ACC112 (cell line): Measurements from ENCODE around the gene EVX1.

ENCODE experiments used
- H2AFZ ChIP-seq: fragments of 200-600 bp; sonication (generic); one replicate; pipeline ENCODE4 v1.6.0; 2017; ENCODE audit warnings: antibody characterized with exemption, low read length; ENCODE audit not compliant: unreplicated experiment
- H3K27ac ChIP-seq: fragments of 200-600 bp; sonication (generic); 2 replicates; pipeline ENCODE4 v1.5.1; 2014; ENCODE audit warnings: low read depth, mild to moderate bottlenecking, antibody characterized with exemption, low read length, moderate library complexity
- H3K27me3 ChIP-seq: fragments of 200-600 bp; sonication (generic); 2 replicates; pipeline ENCODE4 v1.6.1; 2014; ENCODE audit warnings: mild to moderate bottlenecking, antibody characterized with exemption, low read length, moderate library complexity, mixed read lengths; ENCODE audit not compliant: insufficient read depth
- H3K36me3 ChIP-seq: fragments of 200-600 bp; sonication (generic); 2 replicates; pipeline ENCODE4 v1.6.1; 2016; ENCODE audit warnings: mild to moderate bottlenecking, antibody characterized with exemption, low read length, moderate library complexity, mixed read lengths; ENCODE audit not compliant: insufficient read depth
- H3K4me1 ChIP-seq: fragments of 200-600 bp; sonication (generic); one replicate; pipeline ENCODE4 v1.6.1; 2016; ENCODE audit warnings: low read length, mixed read lengths; ENCODE audit not compliant: insufficient read depth, unreplicated experiment, control insufficient read depth
- H3K4me3 ChIP-seq: fragments of 200-600 bp; sonication (generic); 2 replicates; pipeline ENCODE4 v1.5.1; 2014; ENCODE audit warnings: mild to moderate bottlenecking, low read depth, low read length
- H3K79me2 ChIP-seq: fragments of 200-600 bp; sonication (generic); one replicate; pipeline ENCODE4 v1.6.0; 2016; ENCODE audit warnings: low read length; ENCODE audit not compliant: control insufficient read depth, unreplicated experiment, insufficient read depth

EVX1 gene

DNA sequence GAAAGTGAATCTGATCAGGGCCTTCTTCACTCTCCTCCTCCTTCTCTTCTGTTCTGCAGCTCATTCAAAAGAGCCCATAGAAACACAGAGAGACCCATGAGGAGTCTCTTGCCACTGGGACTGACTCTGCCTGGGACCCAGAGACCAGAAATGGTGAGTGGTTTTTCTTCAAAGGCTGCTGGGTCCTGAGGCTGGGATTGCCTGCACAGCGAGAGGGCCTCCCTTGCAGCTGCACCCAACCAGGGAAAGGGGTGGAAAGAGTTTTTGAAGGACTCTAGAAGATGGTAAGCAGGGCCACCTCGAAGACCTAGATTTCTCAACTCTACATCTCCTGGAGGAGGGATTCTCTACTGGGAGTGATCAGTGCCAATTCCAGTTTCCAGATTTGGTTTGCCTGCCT, 27.2 kb upstream of the EVX1 start:
- Histone ChIP-seq H3K4me1 (no peaks in the 10 kb centered on the region), H3K79me2 (no peaks in the 10 kb centered on the region), H3K27me3 (peaks cover 66% of the 10 kb centered on the region), H3K4me3 (no peak overlapping the region), H2AFZ (no peak overlapping the region), H3K36me3 (no peaks in the 10 kb centered on the region), H3K27ac (no peak overlapping the region)

DNA sequence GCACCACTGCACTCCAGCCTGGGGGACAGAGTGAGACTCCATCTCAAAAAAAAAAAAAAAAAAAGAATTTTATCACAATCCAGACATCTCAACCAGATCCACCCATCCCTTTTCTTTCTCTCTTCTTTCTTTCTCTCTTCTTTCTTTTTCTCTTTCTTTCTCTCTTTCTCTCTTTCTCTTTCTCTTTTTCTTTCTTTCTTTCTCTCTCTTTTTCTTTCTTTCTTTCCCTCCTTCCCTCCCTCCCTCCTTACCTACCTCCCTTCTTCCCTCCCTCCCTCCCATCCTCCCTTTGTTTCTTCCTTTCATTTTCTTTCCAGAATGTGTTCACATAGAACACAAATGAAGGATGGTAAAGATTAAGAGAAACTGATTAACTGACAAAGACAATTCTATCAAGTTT, 24.7 kb upstream of the EVX1 start:
- Histone ChIP-seq H3K4me3 (no peak overlapping the region), H3K4me1 (no peaks in the 10 kb centered on the region), H3K27me3 (peaks cover 68% of the 10 kb centered on the region), H3K36me3 (no peaks in the 10 kb centered on the region), H3K79me2 (no peaks in the 10 kb centered on the region), H3K27ac (no peak overlapping the region), H2AFZ (no peak overlapping the region)

GRCh38 chr7:27219821-27220220, 22.8 kb upstream of the EVX1 start:
- H2AFZ ChIP-seq = no peak overlapping the region
- no peaks in the 10 kb centered on the region for H3K79me2 ChIP-seq
- H3K4me1 ChIP-seq = no peaks in the 10 kb centered on the region
- H3K36me3 ChIP-seq = no peaks in the 10 kb centered on the region
- H3K27ac ChIP-seq = no peak overlapping the region
- peaks cover 75% of the 10 kb centered on the region for H3K27me3 ChIP-seq
- no peak overlapping the region for H3K4me3 ChIP-seq

- Histone ChIP-seq H3K27me3 (peaks cover 79% of the 10 kb centered on the region), H3K4me1 (no peaks in the 10 kb centered on the region), H3K36me3 (no peaks in the 10 kb centered on the region), H2AFZ (no peak overlapping the region), H3K27ac (no peak overlapping the region), H3K79me2 (no peaks in the 10 kb centered on the region), H3K4me3 (no peak overlapping the region)
Observed at GRCh38 chr7:27220440-27220955, 22.1 kb upstream of the EVX1 start.

DNA sequence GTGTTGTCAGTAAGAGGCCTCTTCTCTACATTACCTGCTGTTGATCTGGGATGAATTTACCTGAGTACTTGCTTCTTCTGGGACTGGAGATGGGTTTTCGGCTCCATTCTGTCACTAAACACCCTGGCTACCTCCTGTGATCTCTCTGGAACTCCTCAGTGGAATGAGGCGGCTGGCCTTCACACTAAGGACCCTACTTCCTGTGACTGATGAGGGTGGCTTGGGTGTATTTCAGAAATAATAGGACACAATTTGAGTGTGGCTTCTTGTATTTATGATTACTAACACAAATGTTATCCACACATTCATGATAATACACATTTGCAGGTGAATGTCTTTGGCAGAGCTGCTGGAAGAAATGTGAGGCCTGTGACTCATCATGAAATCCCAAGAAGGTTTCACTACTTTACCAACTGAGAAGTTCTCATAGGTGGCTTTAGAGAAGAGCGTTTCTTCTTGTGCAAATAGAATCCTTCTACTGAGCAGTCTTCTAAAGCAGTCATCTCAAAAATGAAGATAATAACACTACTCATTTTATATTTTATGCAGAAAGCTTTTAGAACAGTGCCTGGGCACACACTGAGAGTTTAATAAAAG, 21.3 kb upstream of the EVX1 start:
- H3K79me2 ChIP-seq = no peaks in the 10 kb centered on the region
- H3K36me3 ChIP-seq = no peaks in the 10 kb centered on the region
- H2AFZ ChIP-seq = no peak overlapping the region
- H3K27ac ChIP-seq = no peak overlapping the region
- peaks cover 80% of the 10 kb centered on the region for H3K27me3 ChIP-seq
- no peak overlapping the region for H3K4me3 ChIP-seq
- H3K4me1 ChIP-seq = no peaks in the 10 kb centered on the region

- Histone ChIP-seq H3K36me3 (no peaks in the 10 kb centered on the region), H3K27ac (no peak overlapping the region), H3K4me3 (no peak overlapping the region), H3K79me2 (no peaks in the 10 kb centered on the region), H3K27me3 (peaks cover 78% of the 10 kb centered on the region), H3K4me1 (no peaks in the 10 kb centered on the region), H2AFZ (no peak overlapping the region)
Observed at GRCh38 chr7:27223941-27224575, 18.5 kb upstream of the EVX1 start.

DNA sequence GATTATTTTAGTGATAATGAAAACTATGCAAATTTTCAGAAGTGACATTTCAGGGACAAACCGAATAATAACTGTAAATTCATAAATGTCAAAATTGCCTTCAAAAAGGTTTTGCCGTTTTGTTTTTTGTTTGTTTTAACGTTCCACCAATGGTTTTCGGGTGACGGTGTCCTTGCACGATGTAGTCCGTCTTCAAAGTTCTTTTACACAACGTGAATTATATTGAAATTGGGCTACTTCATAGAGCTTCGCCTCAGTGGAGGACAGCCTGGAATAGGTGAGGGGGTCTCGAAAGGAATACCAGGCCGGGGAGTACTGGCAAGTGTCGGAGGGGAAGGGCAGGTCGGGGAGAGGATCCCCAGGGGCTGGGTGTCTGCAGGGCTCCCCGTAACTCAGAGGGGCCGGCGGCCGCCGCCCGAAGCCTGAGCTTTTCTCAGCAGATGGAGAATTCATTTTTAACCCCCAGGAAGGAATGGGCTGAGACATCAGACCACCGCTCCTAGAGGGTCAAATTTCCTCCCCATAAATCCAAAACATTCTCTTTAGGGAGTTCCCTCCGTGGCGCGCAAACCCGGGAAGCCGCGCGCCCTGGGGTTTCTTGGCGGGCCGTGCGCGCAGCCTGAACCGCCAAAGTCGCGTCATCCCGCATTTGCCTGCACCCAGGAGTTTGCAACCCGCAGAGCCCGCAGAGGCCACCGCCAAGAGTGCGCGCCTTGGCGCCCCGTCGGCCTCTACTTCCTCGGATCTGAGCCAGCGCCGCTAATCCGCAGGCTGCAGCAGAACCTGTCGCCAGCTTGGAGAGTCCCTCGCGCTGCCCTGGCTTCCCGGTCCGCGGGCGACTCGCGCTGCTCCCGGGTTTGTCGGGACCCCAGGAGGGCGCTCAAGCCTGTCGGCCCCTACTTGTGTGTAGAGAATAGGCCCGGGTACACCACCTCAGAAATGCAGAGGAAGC, 17.3 kb upstream of the EVX1 start:
- peaks cover 67% of the 10 kb centered on the region for H3K27me3 ChIP-seq
- H3K4me3 ChIP-seq = no peak overlapping the region
- no peak overlapping the region for H3K27ac ChIP-seq
- no peak overlapping the region for H2AFZ ChIP-seq
- no peaks in the 10 kb centered on the region for H3K79me2 ChIP-seq
- H3K4me1 ChIP-seq = no peaks in the 10 kb centered on the region
- no peaks in the 10 kb centered on the region for H3K36me3 ChIP-seq

DNA sequence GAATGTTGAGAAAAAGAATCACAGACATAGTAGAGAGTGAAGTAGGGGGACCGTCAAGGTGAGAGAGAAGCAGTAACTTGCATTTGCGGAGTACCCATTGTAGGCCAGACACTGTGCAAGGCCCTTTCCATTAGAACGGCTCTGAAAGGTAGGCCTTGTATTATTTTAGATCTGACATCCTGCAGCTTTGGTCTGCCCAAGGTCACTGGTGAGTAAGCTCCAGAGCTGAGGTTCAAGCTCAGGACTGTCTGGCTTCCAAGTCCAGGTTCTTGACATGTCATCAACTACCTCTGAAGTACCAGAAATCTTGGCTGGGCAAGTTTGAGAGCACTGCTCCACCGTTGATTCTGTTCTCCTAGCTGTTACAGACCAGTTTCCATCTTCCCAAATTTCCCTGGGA, 13.2 kb upstream of the EVX1 start:
- H3K4me3 ChIP-seq = no peak overlapping the region
- no peaks in the 10 kb centered on the region for H3K4me1 ChIP-seq
- H3K79me2 ChIP-seq = no peaks in the 10 kb centered on the region
- no peak overlapping the region for H2AFZ ChIP-seq
- H3K27ac ChIP-seq = no peak overlapping the region
- no peaks in the 10 kb centered on the region for H3K36me3 ChIP-seq
- peaks cover 26% of the 10 kb centered on the region for H3K27me3 ChIP-seq

GRCh38 chr7:27235387-27236311, 7.0 kb upstream of the EVX1 start:
- H3K36me3 ChIP-seq = no peaks in the 10 kb centered on the region
- H3K4me3 ChIP-seq = peak overlapping the region; percentile 77
- H3K79me2 ChIP-seq = no peaks in the 10 kb centered on the region
- no peaks in the 10 kb centered on the region for H3K4me1 ChIP-seq
- peak overlapping the region; percentile 67 for H2AFZ ChIP-seq
- H3K27me3 ChIP-seq = peaks cover 51% of the 10 kb centered on the region
- H3K27ac ChIP-seq = no peak overlapping the region

DNA sequence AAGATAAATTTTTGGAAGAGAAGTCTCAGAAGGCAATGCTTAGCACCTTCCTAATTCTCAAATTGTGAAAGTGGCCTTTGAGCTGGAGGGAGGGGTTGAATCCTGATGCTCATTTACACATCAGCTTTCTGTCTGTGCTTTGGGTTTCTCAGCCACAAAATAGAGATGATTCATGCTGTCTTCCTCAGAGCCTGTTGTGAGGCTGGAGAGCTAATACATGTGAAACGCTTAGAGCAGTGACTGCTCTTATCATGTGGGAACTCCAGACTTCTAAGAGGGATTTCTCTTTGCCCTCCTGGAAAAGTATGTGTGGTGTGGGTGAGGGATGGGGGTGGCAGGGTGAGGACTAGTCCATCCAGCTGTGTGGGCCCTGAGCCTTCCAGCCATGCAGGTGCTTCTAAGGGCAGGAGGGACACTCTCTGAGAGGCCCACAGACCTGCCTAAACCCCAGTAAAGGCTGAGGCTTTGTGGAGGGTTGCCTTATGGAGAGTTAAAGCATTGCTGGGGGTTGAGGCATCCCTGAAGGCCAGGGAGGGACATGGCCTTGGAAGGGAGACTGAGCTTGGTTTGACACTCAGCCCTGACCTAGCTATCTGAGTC, 4.8 kb upstream of the EVX1 start:
- H3K36me3 ChIP-seq = no peaks in the 10 kb centered on the region

More for the DNA sequence above, 4.8 kb upstream of the EVX1 start:
- H3K4me3 ChIP-seq = no peak overlapping the region
- H3K79me2 ChIP-seq = no peaks in the 10 kb centered on the region
- H2AFZ ChIP-seq = no peak overlapping the region
- H3K27ac ChIP-seq = no peak overlapping the region
- H3K4me1 ChIP-seq = no peaks in the 10 kb centered on the region
- H3K27me3 ChIP-seq = peaks cover 73% of the 10 kb centered on the region
